HG03139 (cell line): ENCODE data around the gene CNNM1.
A peak's percentile ranks its signal among the peaks of the same experiment; 100 is the strongest.

Source experiments
- ATAC-seq: cut with Tn5 transposase; IDR thresholded peaks from one replicate; pipeline ENCODE4 v1.9.1; 2021; ENCODE audit not compliant: unreplicated experiment

Gene CNNM1

DNA sequence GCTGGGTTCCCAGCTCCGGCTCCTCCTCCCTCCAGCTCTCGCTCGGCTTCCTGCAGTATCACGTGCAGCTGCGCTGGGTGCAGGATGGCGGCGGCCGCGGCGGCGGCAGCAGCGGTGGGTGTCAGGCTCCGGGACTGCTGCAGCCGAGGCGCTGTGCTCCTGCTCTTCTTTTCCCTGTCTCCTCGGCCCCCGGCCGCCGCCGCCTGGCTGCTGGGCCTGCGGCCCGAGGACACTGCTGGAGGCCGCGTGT lies at the start of gene CNNM1:
TSS of gene CNNM1 (plus strand) at position 53 of the 250 bp plus-strand sequence. CDS start at position 85, 32 bp downstream.
- ATAC-seq = peak; percentile 60

- ATAC-seq = no peak
Measured at GRCh38 chr10:99279626-99280111, 49.5 kb upstream of the CNNM1 start.

DNA sequence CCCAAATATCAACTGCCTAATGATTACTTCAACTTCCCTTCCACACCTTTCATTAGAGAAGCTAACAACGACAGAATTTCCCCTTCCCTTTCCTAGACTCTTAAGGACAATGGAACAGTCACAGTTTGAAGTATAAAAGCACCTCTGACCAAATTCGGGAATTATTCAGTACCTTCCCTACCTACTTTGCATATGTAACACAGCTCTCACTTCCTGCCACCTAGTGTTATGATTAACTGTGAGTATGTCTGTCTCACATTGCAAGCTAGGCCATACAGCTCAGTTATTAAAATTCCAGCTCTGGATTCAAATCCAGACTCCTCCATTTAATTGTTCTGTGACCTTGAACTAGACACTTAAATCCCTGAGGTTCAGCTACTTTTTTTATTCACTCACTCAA lies 48.7 kb upstream of the CNNM1 start:
- no peak for ATAC-seq

DNA sequence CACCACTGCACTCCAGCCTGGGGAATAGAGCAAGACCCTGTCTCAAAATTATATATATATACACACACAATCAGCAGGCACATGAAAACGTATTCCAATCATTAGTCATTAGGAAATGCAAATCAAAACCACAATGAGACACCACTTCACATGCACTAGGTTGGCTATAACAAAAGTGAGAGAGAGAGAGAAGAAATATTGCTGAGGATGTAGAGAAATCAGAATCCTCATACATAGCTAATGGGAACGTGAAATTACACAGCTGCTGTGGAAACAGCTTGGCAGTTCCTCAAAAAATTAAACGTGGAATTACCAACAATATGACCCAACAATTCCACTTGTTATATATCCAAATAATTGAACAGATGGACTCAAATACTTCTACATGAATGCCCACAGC lies 43.3 kb upstream of the CNNM1 start:
- ATAC-seq = no peak

- no peak for ATAC-seq
Measured at GRCh38 chr10:99290306-99290705, 38.9 kb upstream of the CNNM1 start.

- ATAC-seq = no peak
Measured at GRCh38 chr10:99292159-99292558, 37.0 kb upstream of the CNNM1 start.

DNA sequence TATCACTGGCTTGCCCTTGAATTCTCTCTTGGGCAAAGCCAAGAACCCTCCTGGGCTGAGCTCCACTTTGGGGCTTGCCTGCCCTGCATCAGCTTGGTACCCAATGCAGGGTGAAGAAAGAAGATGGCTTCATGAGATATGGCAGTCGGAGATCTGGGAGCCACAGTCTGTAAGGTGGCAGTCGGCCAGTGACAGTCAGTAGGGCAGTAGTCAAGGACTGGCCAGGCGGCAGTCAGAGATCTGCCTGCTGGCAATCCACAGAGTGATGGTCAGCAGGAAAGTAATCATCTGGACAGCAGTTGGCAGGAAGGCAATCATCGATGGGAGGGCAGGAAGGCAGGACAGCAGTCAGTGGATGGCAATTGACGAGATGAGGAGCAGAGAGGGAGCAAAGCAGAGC lies 32.6 kb upstream of the CNNM1 start:
- ATAC-seq = no peak

GRCh38 chr10:99297033-99297432 lies 32.1 kb upstream of the CNNM1 start:
- ATAC-seq = no peak

- no peak for ATAC-seq
Measured at GRCh38 chr10:99303899-99304861, 25.0 kb upstream of the CNNM1 start.

DNA sequence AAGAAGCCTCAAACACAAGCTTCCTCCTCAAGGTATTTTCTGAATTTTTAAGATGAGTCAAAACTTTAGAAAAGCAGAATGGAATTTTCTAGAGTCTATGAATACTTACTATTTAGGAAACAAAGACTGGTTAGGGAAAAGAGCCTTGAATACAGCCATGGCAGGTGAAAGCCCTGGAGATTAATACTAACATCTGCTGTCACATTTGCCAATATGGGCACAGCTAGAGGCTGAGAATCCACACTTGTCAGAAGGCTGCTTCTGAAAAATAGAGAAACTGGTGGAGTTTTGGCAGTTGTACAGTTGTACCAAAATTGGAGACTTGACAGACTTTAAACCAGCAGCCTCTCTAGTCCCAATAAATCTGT lies 24.3 kb upstream of the CNNM1 start:
- no peak for ATAC-seq

- no peak for ATAC-seq
Measured at GRCh38 chr10:99312501-99312900, 16.7 kb upstream of the CNNM1 start.

DNA sequence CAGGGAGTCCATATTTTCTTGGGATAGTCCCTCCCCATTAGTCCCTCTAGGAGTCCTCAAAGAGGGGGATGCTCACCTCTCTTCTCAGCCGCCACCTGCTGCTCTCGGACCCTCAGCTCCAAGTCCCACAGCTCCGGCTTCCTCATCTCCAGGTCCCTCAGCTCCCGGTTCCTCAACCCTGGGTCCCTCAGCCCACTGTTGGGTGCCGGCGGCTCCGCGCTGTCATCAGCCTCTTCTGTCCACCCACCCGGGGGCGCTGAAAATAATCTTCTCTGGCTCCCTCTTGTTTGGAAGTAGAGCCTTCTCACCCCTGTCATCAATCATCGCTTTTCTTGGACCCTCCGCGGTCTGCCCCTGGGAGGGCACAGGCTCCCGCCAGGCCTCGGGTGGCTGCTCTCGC lies 13.3 kb upstream of the CNNM1 start:
- ATAC-seq = no peak

GRCh38 chr10:99316374-99316773 lies 12.8 kb upstream of the CNNM1 start:
- no peak for ATAC-seq

DNA sequence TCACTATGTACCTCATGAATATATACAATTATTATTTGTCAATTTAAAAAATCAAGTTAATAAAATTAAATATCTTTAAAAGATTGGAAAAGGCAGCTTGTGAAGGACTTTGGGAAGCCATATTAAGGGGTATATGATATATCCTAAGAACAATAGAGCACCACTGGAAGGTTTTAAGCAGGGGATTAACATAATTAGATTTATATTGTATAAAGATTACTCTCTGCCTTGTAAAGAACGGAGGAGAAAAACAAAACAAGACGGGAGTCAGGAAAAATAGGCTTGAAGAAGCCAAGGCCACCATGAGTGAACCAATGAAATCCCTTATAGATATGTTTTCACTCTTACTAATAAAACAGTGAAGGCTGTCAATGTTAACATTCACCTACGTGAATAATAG lies 11.1 kb upstream of the CNNM1 start:
- ATAC-seq = no peak

DNA sequence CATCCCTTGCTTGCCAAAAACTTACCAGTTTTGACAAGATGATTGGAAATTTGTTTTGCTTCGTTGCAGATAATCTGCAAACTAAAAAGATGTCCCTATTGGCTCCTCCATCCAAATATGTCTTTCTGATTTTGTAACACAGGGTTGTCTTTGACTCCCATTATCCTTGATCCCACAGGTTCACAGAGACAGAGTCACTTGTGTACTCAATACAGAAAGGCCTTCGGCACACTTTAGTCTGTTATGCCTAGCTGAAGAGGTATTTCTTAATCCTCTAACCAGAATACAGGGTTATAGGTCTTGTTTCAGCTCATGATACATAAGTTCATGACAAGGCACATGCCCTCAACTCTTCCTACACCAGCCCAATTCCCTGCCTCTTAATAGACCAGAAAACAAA lies 10.7 kb upstream of the CNNM1 start:
- no peak for ATAC-seq

- no peak for ATAC-seq
Measured at GRCh38 chr10:99325281-99325680, 3.9 kb upstream of the CNNM1 start.

- no peak for ATAC-seq
Measured at GRCh38 chr10:99326871-99327270, 2.3 kb upstream of the CNNM1 start.

DNA sequence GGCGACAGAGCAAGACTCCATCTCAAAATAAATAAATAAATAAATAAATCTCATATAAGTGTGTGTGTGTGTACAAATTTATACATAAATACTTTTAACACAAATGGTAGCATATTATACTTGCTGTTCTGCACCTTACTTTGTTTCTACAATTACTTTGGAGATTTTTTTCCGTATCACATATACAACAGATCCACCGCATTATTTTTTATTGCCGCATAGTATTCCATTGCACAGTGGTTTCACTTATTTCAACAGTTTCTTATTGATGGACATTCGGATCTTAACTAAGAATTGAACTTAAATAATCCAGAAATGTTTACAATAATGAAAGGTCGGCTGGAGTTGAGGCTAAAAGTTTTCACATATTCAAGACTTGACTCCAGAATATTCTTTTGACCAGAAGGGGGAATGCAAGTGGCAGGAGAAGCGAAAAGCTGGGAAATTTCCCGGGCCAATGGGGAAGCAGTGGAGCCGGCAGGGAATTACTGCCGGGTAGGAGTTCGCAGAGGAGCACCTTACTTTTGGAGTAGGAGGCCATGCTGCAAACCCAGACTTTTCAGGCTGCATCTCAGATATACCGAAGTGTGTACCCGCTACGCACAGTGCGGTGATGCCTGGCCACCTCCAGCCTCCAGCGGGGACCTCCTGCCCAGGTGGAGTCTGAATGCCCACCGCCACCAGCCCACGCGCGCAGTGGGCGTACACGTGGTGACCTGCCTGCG lies 415 bp upstream of the CNNM1 start:
- no peak for ATAC-seq

DNA sequence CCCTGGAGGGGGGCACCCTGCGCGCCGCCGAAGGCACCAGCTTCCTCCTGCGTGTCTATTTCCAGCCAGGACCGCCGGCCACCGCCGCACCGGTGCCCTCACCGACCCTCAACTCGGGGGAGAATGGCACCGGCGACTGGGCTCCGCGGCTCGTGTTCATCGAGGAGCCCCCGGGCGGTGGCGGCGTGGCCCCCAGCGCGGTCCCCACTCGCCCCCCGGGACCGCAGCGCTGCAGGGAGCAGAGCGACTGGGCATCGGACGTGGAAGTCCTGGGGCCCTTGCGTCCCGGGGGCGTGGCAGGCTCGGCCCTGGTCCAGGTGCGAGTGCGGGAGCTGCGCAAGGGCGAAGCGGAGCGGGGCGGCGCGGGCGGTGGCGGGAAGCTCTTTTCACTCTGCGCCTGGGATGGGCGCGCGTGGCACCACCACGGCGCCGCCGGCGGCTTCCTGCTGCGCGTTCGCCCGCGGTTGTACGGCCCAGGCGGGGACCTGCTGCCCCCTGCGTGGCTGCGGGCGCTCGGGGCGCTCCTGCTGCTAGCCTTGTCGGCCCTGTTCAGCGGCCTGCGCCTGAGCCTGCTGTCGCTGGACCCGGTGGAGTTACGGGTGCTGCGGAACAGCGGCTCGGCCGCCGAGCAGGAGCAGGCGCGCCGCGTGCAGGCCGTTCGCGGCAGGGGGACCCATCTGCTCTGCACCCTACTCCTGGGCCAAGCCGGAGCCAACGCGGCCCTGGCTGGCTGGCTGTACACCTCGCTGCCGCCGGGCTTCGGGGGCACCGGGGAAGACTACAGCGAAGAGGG lies 594 bp downstream of the CNNM1 start:
- ATAC-seq = peak; percentile 39

DNA sequence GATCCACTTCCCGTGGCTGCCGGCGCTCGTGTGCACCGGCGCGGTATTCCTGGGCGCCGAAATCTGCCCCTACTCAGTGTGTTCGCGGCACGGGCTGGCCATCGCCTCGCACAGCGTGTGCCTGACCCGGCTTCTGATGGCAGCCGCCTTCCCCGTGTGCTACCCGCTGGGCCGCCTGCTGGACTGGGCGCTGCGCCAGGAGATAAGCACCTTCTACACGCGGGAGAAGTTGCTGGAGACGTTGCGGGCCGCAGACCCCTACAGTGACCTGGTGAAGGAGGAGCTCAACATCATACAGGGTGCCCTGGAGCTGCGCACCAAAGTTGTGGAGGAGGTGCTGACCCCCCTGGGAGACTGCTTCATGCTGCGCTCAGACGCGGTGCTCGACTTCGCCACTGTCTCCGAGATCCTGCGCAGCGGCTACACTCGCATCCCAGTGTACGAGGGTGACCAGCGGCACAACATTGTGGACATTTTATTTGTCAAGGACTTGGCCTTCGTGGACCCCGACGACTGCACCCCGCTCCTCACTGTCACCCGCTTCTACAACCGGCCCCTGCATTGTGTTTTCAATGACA lies 1.3 kb downstream of the CNNM1 start:
- ATAC-seq = no peak

GRCh38 chr10:99331207-99331803 lies 2.1 kb downstream of the CNNM1 start:
- no peak for ATAC-seq
